Smooth muscle cell (in vitro differentiated cells): ENCODE measurements around the gene RELL1. TPM values are rescaled to one million over a fixed set of nuclear protein-coding genes. Genes with fewer than 3 reads are reported as not detected.

ENCODE experiments used
- DNase-seq: peaks from one replicate; lab custom pipeline; 2025; ENCODE audit not compliant: unreplicated experiment; lab: John Stamatoyannopoulos, UW
- H2AFZ ChIP-seq: fragments of 200-600 bp; sonication (generic); 2 replicates; pipeline ENCODE4 v1.6.0; 2016; ENCODE audit warnings: antibody characterized with exemption, low read depth, mild to moderate bottlenecking
- H3F3A ChIP-seq: fragments of 200-600 bp; sonication (generic); 2 replicates; pipeline ENCODE4 v1.6.0; 2017; ENCODE audit warnings: antibody characterized with exemption, low read depth
- H3K27ac ChIP-seq: fragments of 200-600 bp; sonication (generic); 2 replicates; pipeline ENCODE4 v1.5.1; 2016; ENCODE audit warnings: low read depth, mild to moderate bottlenecking
- H3K27me3 ChIP-seq: fragments of 200-600 bp; sonication (generic); 2 replicates; pipeline ENCODE4 v1.6.1; 2016; ENCODE audit warnings: low read depth, mild to moderate bottlenecking
- H3K36me3 ChIP-seq: fragments of 200-600 bp; sonication (generic); 2 replicates; pipeline ENCODE4 v1.5.1; 2016; ENCODE audit warnings: low read depth
- H3K4me1 ChIP-seq: fragments of 200-600 bp; sonication (generic); 2 replicates; pipeline ENCODE4 v1.5.1; 2016; ENCODE audit warnings: low read depth
- H3K4me2 ChIP-seq: fragments of 200-600 bp; sonication (generic); 2 replicates; pipeline ENCODE4 v1.6.0; 2016; ENCODE audit warnings: mild to moderate bottlenecking
- H3K4me3 ChIP-seq: fragments of 200-600 bp; sonication (generic); 2 replicates; pipeline ENCODE4 v1.5.1; 2016; ENCODE audit warnings: mild to moderate bottlenecking
- H3K79me2 ChIP-seq: fragments of 200-600 bp; sonication (generic); 2 replicates; pipeline ENCODE4 v1.6.0; 2016; ENCODE audit warnings: low read depth, mild to moderate bottlenecking
- H3K9ac ChIP-seq: fragments of 200-600 bp; sonication (generic); 2 replicates; pipeline ENCODE4 v1.6.0; 2016; ENCODE audit warnings: low read depth
- H3K9me3 ChIP-seq: fragments of 200-600 bp; sonication (generic); replicated peaks from 2 replicates; pipeline ENCODE4 v1.5.1; 2016; ENCODE audit warnings: low read depth
- H4K20me1 ChIP-seq: fragments of 200-600 bp; sonication (generic); 2 replicates; pipeline ENCODE4 v1.6.0; 2016; ENCODE audit warnings: low read depth
- CTCF ChIP-seq: fragments of 200-600 bp; sonication (generic); IDR thresholded peaks from 2 replicates; pipeline ENCODE4 v1.5.1; 2017; ENCODE audit warnings: borderline replicate concordance, mild to moderate bottlenecking, antibody characterized with exemption; ENCODE audit not compliant: insufficient read depth, poor library complexity, severe bottlenecking
- WGBS: methylation state at CpG from one replicate; pipeline ENCODE4 v1.1.7; 2016; ENCODE audit warnings: low lambda C conversion rate; 5-methylcytosine and 5-hydroxymethylcytosine counted together
- polyA plus RNA-seq: library from polyadenylated mRNA; unstranded; fragments of >200 nt; fragmentation: Nextera tagmentation; extraction: Ambion mirVana; gene quantifications from 2 replicates; pipeline ENCODE4 v1.2.1, GENCODE V29; 2016
- total RNA-seq: library from RNA; depleted of rRNA; stranded (reverse); fragments of >200 nt; gene quantifications from 2 replicates; pipeline ENCODE4 v1.2.3, GENCODE V29; 2014

Gene RELL1
- total and polyA plus RNA-seq, 2 experiments from 2014 or later, result 3.5 to 36.3 TPM

GRCh38 chr4:37623940-37624339, 62.2 kb downstream of the RELL1 start:
- 97% methylated on average over 8 of the region's 8 CpGs for WGBS
- no peaks in the 10 kb centered on the region for H3K36me3 ChIP-seq

GRCh38 chr4:37623125-37623524, 63.1 kb downstream of the RELL1 start:
- Histone ChIP-seq H3K27ac (no peak overlapping the region), H3K27me3 (no peaks in the 10 kb centered on the region), H3K36me3 (no peaks in the 10 kb centered on the region), H3K9ac (no peak overlapping the region), H3K9me3 (no peaks in the 10 kb centered on the region), H3F3A (no peaks in the 10 kb centered on the region), H3K4me2 (no peak overlapping the region), H3K4me3 (no peak overlapping the region), H2AFZ (no peak overlapping the region), H4K20me1 (no peaks in the 10 kb centered on the region), H3K4me1 (no peaks in the 10 kb centered on the region), H3K79me2 (no peaks in the 10 kb centered on the region)
- no peak for TF ChIP-seq CTCF
- WGBS, result 100% methylated on average over 4 of the region's 4 CpGs
- no peak for DNase-seq

More at GRCh38 chr4:37623940-37624339, 62.2 kb downstream of the RELL1 start:
- H3F3A ChIP-seq, result no peaks in the 10 kb centered on the region
- no peak for DNase-seq
- no peaks in the 10 kb centered on the region for H3K9me3 ChIP-seq
- no peak for TF ChIP-seq CTCF
- no peak overlapping the region for H3K9ac ChIP-seq
- H2AFZ ChIP-seq, result no peak overlapping the region
- no peak overlapping the region for H3K27ac ChIP-seq
- no peaks in the 10 kb centered on the region for H4K20me1 ChIP-seq
- no peaks in the 10 kb centered on the region for H3K4me1 ChIP-seq
- no peak overlapping the region for H3K4me2 ChIP-seq
- no peak overlapping the region for H3K4me3 ChIP-seq
- H3K79me2 ChIP-seq, result no peaks in the 10 kb centered on the region
- no peaks in the 10 kb centered on the region for H3K27me3 ChIP-seq

- no peaks in the 10 kb centered on the region for H3K36me3 ChIP-seq
- no peak overlapping the region for H3K4me3 ChIP-seq
- no peak overlapping the region for H3K9ac ChIP-seq
- DNase-seq, result no peak
- H3K79me2 ChIP-seq, result no peaks in the 10 kb centered on the region
- H4K20me1 ChIP-seq, result no peaks in the 10 kb centered on the region
- no peaks in the 10 kb centered on the region for H3K4me1 ChIP-seq
- H3K27ac ChIP-seq, result no peak overlapping the region
- no peaks in the 10 kb centered on the region for H3F3A ChIP-seq
- no peaks in the 10 kb centered on the region for H3K27me3 ChIP-seq
- H3K9me3 ChIP-seq, result no peaks in the 10 kb centered on the region
- H2AFZ ChIP-seq, result no peak overlapping the region
- no peak overlapping the region for H3K4me2 ChIP-seq
- no peak for TF ChIP-seq CTCF
Observed at GRCh38 chr4:37620176-37620575, 66.0 kb downstream of the RELL1 start.

- Histone ChIP-seq H3K9ac (no peak overlapping the region), H2AFZ (no peak overlapping the region), H3K4me3 (no peak overlapping the region), H3K27me3 (no peaks in the 10 kb centered on the region), H3K4me1 (no peaks in the 10 kb centered on the region), H3K9me3 (no peaks in the 10 kb centered on the region), H3K4me2 (peak overlapping the region; percentile 40), H3K79me2 (no peaks in the 10 kb centered on the region), H3K27ac (peak overlapping the region; percentile 10), H4K20me1 (no peaks in the 10 kb centered on the region), H3K36me3 (no peaks in the 10 kb centered on the region), H3F3A (no peaks in the 10 kb centered on the region)
- WGBS, result 47% methylated on average over 3 of the region's 3 CpGs
- DNase-seq, result no peak
- no peak for TF ChIP-seq CTCF
Observed at GRCh38 chr4:37615720-37616063, 70.5 kb downstream of the RELL1 start.
